ENCODE data around the gene CPNE7. TPM values are rescaled to one million over a fixed set of nuclear protein-coding genes. Genes with fewer than 3 reads are reported as not detected.
A peak's percentile ranks its signal among the peaks of the same experiment; 100 is the strongest.

CPNE7 gene
- total and polyA plus RNA-seq, 2 of the 13 experiments (the other 11 are each of a cell fraction or from before 2014, with no cell fraction given): 0.59 TPM; not detected in 1

DNA sequence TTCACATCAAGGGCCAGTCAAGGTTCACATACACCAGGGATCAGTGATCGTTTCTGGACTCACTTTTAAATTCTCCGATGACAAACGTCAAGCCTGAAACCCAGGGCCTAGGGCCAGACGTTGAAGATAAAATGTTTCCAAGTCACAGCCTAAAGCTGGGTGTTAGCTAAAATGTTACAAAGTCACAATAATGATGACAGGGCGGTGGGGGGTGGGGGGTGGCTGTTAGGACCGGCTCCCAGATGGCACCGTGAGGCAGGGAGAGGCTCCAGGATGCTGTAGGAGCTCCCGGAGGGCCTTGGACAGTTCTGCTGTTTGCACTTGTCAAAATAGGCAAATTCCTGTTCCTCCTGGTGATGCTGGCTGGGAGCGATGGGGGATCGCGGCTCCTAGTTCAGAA lies 31.4 kb upstream of the CPNE7 start:
- no peak overlapping the region for H3K9ac ChIP-seq (ENCODE audit: insufficient read depth, low read depth, low read length)
- H3K4me3 ChIP-seq (replicated peaks in 1 of 3; ENCODE audit: insufficient read depth in 1 of 3, low read depth in 2 of 3, low read length in 3 of 3): no peak overlapping the region
- TF ChIP-seq ZNF446 (CRISPR knock-in tag; IDR thresholded peaks at IDR 0.05) (0 out of 2 replicates have a peak, but pooled peaks have one; percentile 12), RBM22 (optimal IDR thresholded peaks at IDR 0.05; ENCODE audit: low read length) (peak; percentile 71), JARID2 (CRISPR knock-in tag; IDR thresholded peaks at IDR 0.05; ENCODE audit: insufficient replicate concordance) (peak; percentile 7), NKX3-1 (CRISPR knock-in tag; IDR thresholded peaks at IDR 0.05) (no peak)
- peaks cover 35% of the 10 kb centered on the region for H3K4me1 ChIP-seq (ENCODE audit: insufficient read depth, low read length)
- ChIA-PET POLR2A (interaction anchor here (1.2 kb wide), 1 partner anchor 35 kb away, joined by 4 read pairs; the partner anchor contains the start of gene SPG7), CTCF (ENCODE audit: low intra/inter-chr PET ratio, low total read pairs) (no interaction called here)
- H4K20me1 ChIP-seq (ENCODE audit: insufficient read depth, low read length): peaks cover 5% of the 10 kb centered on the region; the same call in 1 of the 2 replicates
- no peaks in the 10 kb centered on the region for H3K9me3 ChIP-seq (ENCODE audit: low read length)
- in situ Hi-C loops (cut with HindIII; ENCODE audit: extremely low pct_ligation_motif_present, low pct_unique_long_range_greater_than_20kb) (no loop called here), intact Hi-C loops (cut with micrococcal nuclease; ENCODE audit: unreplicated experiment) (no loop called here)
- H3K79me2 ChIP-seq (ENCODE audit: insufficient read depth, low read length): no peaks in the 10 kb centered on the region
- no TSS peak for BruUV-seq (replicated peaks)
- 93% methylated on average over 11 of the region's 11 CpGs for WGBS (ENCODE audit: low lambda C conversion rate)
- H3K36me3 ChIP-seq (replicated peaks in 1 of 2; ENCODE audit: control insufficient read depth in 1 of 2, insufficient read depth in 2 of 2, low read length in 2 of 2): peaks cover 19 to 38% of the 10 kb centered on the region in 2 experiments; a peak in 4 of 5 replicates
- peak overlapping the region; percentile 87 for H3K27ac ChIP-seq (ENCODE audit: extremely low read length, insufficient read depth, low read length)
- no peak overlapping the region for H2AFZ ChIP-seq (ENCODE audit: low read length)
- FAIRE-seq (no peak), ATAC-seq (no peak), DNase-seq (ENCODE audit: low spot score) (no peak)
- peak overlapping the region; percentile 96; the same call in 1 of the 2 replicates for H3K4me2 ChIP-seq (ENCODE audit: low read depth, low read length)
- no peaks in the 10 kb centered on the region; a peak in 1 of 5 replicates for H3K27me3 ChIP-seq (ENCODE audit: control insufficient read depth in 1 of 2, insufficient read depth in 2 of 2, low read length in 2 of 2)

- in situ Hi-C loops (cut with HindIII; ENCODE audit: extremely low pct_ligation_motif_present, low pct_unique_long_range_greater_than_20kb) (no loop called here), intact Hi-C loops (cut with micrococcal nuclease; ENCODE audit: unreplicated experiment) (no loop called here)
- Histone ChIP-seq H3K4me2 (ENCODE audit: low read depth, low read length) (peak overlapping the region; percentile 96), H3K4me3 (replicated peaks in 1 of 3; ENCODE audit: insufficient read depth in 1 of 3, low read depth in 2 of 3, low read length in 3 of 3) (peak overlapping the region in 2 of 3 experiments; percentile 41 to 72; a peak in 3 of 6 replicates), H4K20me1 (ENCODE audit: insufficient read depth, low read length) (peaks cover 5% of the 10 kb centered on the region; the same call in 1 of the 2 replicates), H3K27me3 (ENCODE audit: control insufficient read depth in 1 of 2, insufficient read depth in 2 of 2, low read length in 2 of 2) (no peaks in the 10 kb centered on the region; a peak in 1 of 5 replicates), H3K9ac (ENCODE audit: insufficient read depth, low read depth, low read length) (peak overlapping the region; percentile 47), H3K4me1 (ENCODE audit: insufficient read depth, low read length) (peaks cover 35% of the 10 kb centered on the region), H3K36me3 (replicated peaks in 1 of 2; ENCODE audit: control insufficient read depth in 1 of 2, insufficient read depth in 2 of 2, low read length in 2 of 2) (peaks cover 19 to 43% of the 10 kb centered on the region in 2 experiments; a peak in 4 of 5 replicates), H3K9me3 (ENCODE audit: low read length) (no peaks in the 10 kb centered on the region), H3K27ac (ENCODE audit: extremely low read length, insufficient read depth, low read length) (peak overlapping the region; percentile 87), H3K79me2 (ENCODE audit: insufficient read depth, low read length) (no peaks in the 10 kb centered on the region), H2AFZ (ENCODE audit: low read length) (no peak overlapping the region)
- FAIRE-seq (no peak), ATAC-seq (peak; percentile 19), DNase-seq (ENCODE audit: low spot score) (no peak)
- ChIA-PET CTCF (ENCODE audit: low intra/inter-chr PET ratio, low total read pairs) (no interaction called here), POLR2A (interaction anchor here (0.8 to 1.7 kb wide), 9 partner anchors 12 to 56 kb away, joined by 3 to 18 read pairs (median 4); partner anchors contain the start of gene SPG7)
- WGBS (ENCODE audit: low lambda C conversion rate): 76% methylated on average over 13 of the region's 13 CpGs
- BruUV-seq (replicated peaks): no TSS peak
- TF ChIP-seq ZNF468 (CRISPR knock-in tag; IDR thresholded peaks at IDR 0.05) (no peak), NFKB2 (CRISPR knock-in tag; IDR thresholded peaks at IDR 0.05; ENCODE audit: borderline replicate concordance) (peak; percentile 28; the same call in 1 of the 2 replicates), AGO2 (optimal IDR thresholded peaks at IDR 0.05; ENCODE audit: low read depth, low read length) (peak; percentile 85), SALL1 (CRISPR knock-in tag; IDR thresholded peaks at IDR 0.05) (peak; percentile 14; the same call in 1 of the 2 replicates), NRL (CRISPR knock-in tag; IDR thresholded peaks at IDR 0.05; ENCODE audit: borderline replicate concordance) (0 out of 2 replicates have a peak, but pooled peaks have one; percentile 12), KLF16 (CRISPR knock-in tag; IDR thresholded peaks at IDR 0.05) (0 out of 4 replicates have a peak, but pooled peaks of 1 of the 2 experiments have one; percentile 40), ZNF225 (CRISPR knock-in tag; IDR thresholded peaks at IDR 0.05) (peak; percentile 71; the same call in 1 of the 2 replicates), NFE2L1 (CRISPR knock-in tag; IDR thresholded peaks at IDR 0.05; ENCODE audit: borderline replicate concordance) (peak; percentile 84; the same call in 1 of the 2 replicates)
- TF ChIP-seq, protein P1, sequence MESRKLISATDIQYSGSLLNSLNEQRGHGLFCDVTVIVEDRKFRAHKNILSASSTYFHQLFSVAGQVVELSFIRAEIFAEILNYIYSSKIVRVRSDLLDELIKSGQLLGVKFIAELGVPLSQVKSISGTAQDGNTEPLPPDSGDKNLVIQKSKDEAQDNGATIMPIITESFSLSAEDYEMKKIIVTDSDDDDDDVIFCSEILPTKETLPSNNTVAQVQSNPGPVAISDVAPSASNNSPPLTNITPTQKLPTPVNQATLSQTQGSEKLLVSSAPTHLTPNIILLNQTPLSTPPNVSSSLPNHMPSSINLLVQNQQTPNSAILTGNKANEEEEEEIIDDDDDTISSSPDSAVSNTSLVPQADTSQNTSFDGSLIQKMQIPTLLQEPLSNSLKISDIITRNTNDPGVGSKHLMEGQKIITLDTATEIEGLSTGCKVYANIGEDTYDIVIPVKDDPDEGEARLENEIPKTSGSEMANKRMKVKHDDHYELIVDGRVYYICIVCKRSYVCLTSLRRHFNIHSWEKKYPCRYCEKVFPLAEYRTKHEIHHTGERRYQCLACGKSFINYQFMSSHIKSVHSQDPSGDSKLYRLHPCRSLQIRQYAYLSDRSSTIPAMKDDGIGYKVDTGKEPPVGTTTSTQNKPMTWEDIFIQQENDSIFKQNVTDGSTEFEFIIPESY (CRISPR knock-in tag; IDR thresholded peaks at IDR 0.05): no peak
- TF ChIP-seq, protein P2, sequence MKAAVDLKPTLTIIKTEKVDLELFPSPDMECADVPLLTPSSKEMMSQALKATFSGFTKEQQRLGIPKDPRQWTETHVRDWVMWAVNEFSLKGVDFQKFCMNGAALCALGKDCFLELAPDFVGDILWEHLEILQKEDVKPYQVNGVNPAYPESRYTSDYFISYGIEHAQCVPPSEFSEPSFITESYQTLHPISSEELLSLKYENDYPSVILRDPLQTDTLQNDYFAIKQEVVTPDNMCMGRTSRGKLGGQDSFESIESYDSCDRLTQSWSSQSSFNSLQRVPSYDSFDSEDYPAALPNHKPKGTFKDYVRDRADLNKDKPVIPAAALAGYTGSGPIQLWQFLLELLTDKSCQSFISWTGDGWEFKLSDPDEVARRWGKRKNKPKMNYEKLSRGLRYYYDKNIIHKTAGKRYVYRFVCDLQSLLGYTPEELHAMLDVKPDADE (CRISPR knock-in tag; IDR thresholded peaks at IDR 0.05): no peak
These were observed 30.9 kb upstream of the CPNE7 start for GRCh38 chr16:89544713-89545043.

All from HepG2 (cell line).